Measurements from ENCODE around the gene PCGF3.

Gene PCGF3

DNA sequence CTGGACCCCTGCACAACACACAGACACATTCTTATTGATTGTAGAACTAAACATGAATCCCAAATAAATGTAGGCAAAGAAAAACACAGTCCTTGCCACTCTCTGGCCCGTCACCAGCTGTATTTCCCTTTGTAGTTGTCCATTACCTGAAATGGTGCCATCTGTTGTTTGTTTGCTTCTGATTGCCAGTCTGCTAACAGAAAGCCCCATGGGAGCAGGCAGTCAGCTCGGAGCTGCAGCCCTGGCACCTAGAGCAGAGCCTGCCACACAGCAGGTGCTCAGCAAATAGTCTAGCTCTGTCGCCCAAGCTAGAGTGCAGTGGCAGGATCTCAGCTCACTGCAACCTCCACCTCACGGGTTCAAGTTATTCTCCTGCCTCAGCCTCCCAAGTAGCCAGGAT is 91.4 kb downstream of the PCGF3 start:
- no peak for TF ChIP-seq FOXP2 (optimal IDR thresholded peaks at IDR 0.05; ENCODE audit: borderline replicate concordance, extremely low read depth, extremely low read length, insufficient read depth)
- TF ChIP-seq POLR2AphosphoS5 (IDR thresholded peaks at IDR 0.05; ENCODE audit: low read depth, low read length), result no peak
- TF ChIP-seq TAF1 (IDR thresholded peaks at IDR 0.05; ENCODE audit: borderline replicate concordance, insufficient read depth, low read length), result no peak
- TF ChIP-seq SIN3A (IDR thresholded peaks at IDR 0.05; ENCODE audit: borderline replicate concordance, insufficient read depth, low read length), result no peak
- TF ChIP-seq, protein P1, sequence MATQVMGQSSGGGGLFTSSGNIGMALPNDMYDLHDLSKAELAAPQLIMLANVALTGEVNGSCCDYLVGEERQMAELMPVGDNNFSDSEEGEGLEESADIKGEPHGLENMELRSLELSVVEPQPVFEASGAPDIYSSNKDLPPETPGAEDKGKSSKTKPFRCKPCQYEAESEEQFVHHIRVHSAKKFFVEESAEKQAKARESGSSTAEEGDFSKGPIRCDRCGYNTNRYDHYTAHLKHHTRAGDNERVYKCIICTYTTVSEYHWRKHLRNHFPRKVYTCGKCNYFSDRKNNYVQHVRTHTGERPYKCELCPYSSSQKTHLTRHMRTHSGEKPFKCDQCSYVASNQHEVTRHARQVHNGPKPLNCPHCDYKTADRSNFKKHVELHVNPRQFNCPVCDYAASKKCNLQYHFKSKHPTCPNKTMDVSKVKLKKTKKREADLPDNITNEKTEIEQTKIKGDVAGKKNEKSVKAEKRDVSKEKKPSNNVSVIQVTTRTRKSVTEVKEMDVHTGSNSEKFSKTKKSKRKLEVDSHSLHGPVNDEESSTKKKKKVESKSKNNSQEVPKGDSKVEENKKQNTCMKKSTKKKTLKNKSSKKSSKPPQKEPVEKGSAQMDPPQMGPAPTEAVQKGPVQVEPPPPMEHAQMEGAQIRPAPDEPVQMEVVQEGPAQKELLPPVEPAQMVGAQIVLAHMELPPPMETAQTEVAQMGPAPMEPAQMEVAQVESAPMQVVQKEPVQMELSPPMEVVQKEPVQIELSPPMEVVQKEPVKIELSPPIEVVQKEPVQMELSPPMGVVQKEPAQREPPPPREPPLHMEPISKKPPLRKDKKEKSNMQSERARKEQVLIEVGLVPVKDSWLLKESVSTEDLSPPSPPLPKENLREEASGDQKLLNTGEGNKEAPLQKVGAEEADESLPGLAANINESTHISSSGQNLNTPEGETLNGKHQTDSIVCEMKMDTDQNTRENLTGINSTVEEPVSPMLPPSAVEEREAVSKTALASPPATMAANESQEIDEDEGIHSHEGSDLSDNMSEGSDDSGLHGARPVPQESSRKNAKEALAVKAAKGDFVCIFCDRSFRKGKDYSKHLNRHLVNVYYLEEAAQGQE (IDR thresholded peaks at IDR 0.05; ENCODE audit: insufficient read depth in 1 of 2, low read depth in 2 of 2, low read length in 2 of 2), result no peak

DNA sequence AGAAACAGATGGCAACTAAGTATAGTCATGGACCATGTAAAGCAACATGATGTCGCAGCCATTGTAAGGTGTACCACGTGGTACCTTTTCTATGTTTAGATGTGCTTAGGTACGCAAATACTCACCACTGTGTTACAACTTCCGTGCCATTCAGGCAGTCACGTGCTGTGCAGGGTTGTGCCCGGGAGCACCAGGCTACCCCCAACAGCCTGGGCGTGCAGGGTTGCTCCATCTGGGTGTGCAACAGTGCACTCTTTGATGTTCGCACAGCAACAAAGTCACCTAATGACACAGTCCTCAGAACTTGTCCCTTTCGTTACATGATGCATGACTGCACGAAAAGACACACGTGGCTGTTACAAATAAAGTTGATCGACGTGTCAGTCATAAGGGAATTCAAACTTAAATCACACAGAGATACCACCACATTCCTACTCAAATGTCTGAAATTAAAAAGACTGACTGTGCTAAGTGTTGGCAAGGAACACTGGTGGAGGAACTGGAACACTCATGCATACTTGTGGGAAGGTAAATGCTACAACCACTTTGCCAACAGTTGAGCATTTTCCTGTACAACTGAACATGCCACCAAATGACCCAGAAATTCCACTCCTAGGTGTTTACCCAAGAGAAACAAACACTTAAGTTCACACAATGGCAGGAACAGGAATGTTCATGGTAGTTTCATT is 95.9 kb downstream of the PCGF3 start:
- TF ChIP-seq, protein P1 (IDR thresholded peaks at IDR 0.05; ENCODE audit: insufficient read depth in 1 of 2, low read depth in 2 of 2, low read length in 2 of 2), result no peak
- TF ChIP-seq TAF1 (IDR thresholded peaks at IDR 0.05; ENCODE audit: borderline replicate concordance, insufficient read depth, low read length), result no peak
- no peak for TF ChIP-seq SIN3A (IDR thresholded peaks at IDR 0.05; ENCODE audit: borderline replicate concordance, insufficient read depth, low read length)

DNA sequence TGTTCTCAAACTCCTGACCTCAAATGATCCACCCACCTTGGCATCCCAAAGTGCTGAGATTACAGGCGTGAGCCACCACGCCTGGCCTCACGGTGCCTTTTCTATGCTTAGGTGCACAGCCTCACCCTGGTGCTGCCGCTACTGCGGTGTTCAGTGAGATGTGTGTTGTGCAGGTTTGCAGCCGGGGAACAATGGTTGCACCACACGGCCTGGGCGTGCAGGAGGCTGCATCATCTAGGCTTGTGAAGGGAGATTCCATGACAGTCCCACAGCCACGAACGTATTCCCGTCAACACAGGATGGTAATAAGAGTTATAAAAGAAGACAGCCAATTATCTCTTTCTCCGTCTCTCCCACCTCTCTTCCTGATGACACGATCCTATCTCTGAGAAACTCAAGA is 98.3 kb downstream of the PCGF3 start:
- TF ChIP-seq TAF1 (IDR thresholded peaks at IDR 0.05; ENCODE audit: borderline replicate concordance, insufficient read depth, low read length) (no peak), SIN3A (IDR thresholded peaks at IDR 0.05; ENCODE audit: borderline replicate concordance, insufficient read depth, low read length) (no peak), FOXP2 (optimal IDR thresholded peaks at IDR 0.05; ENCODE audit: borderline replicate concordance, extremely low read depth, extremely low read length, insufficient read depth) (no peak), POLR2AphosphoS5 (IDR thresholded peaks at IDR 0.05; ENCODE audit: low read depth, low read length) (no peak)
- TF ChIP-seq, protein P1 (IDR thresholded peaks at IDR 0.05; ENCODE audit: insufficient read depth in 1 of 2, low read depth in 2 of 2, low read length in 2 of 2), result no peak

DNA sequence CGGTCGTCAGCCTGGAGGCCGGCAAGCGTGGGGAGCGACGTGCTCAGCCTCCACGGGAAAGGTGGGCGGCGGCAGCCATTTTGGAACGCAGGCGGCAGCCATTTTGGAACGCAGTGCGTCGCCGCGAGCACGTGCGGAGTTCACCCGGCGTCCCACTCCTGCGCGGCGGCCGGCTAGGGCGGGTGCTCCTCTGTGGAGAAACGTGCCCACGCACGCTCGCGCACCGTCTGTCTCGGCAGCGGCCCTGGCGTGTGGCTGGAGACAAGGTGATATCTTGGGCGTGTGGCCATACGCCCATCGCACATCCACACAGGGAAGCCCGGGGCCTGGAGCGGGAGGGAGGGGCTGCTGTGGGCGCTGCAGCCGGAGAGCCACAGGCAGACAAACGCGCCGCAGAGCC is 99.2 kb downstream of the PCGF3 start:
- TF ChIP-seq, protein P1 (IDR thresholded peaks at IDR 0.05; ENCODE audit: insufficient read depth in 1 of 2, low read depth in 2 of 2, low read length in 2 of 2), result no peak
- TF ChIP-seq SIN3A (IDR thresholded peaks at IDR 0.05; ENCODE audit: borderline replicate concordance, insufficient read depth, low read length), result no peak
- TF ChIP-seq TAF1 (IDR thresholded peaks at IDR 0.05; ENCODE audit: borderline replicate concordance, insufficient read depth, low read length), result no peak
- TF ChIP-seq POLR2AphosphoS5 (IDR thresholded peaks at IDR 0.05; ENCODE audit: low read depth, low read length), result no peak
- TF ChIP-seq FOXP2 (optimal IDR thresholded peaks at IDR 0.05; ENCODE audit: borderline replicate concordance, extremely low read depth, extremely low read length, insufficient read depth), result no peak

DNA sequence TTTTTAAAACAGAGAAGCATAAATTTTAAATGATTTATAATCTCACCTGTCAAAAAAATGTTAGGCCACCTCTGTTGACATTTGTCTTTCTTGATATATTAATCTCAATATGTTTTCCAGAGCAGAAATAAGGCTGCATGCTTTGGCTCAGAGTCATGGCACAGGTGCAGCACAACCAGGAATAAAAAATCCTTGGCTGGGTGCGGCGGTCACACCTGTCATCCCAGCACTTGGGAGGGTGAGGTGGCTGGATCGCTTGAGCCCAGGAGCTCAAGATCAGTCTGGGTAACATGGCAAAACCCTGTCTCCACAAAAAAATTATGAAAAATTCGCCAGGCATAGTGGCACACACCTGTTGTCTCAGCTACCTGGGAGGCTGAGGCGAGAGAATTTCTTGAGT is 102.2 kb downstream of the PCGF3 start:
- TF ChIP-seq, protein P1 (IDR thresholded peaks at IDR 0.05; ENCODE audit: insufficient read depth in 1 of 2, low read depth in 2 of 2, low read length in 2 of 2), result no peak
- no peak for TF ChIP-seq SIN3A (IDR thresholded peaks at IDR 0.05; ENCODE audit: borderline replicate concordance, insufficient read depth, low read length)
